GM13977 (cell line): ENCODE results near the gene LEMD2.

Source experiments
- DNase-seq: peaks from one replicate; pipeline ENCODE4 v3.0.0; 2012; ENCODE audit warnings: low spot score
- in situ Hi-C: fragments of 300-500 bp; cut with MboI; formaldehyde crosslinking; loops from one replicate; pipeline ENCODE4 v1.12.0; 2022; ENCODE audit warnings: low sequenced_read_pairs, low pct_unique_long_range_greater_than_20kb, mixed read lengths, inconsistent platforms; ENCODE audit not compliant: unreplicated experiment
- TF ChIP-seq, protein P1 (sequence below): IDR thresholded peaks from 2 replicates; pipeline ENCODE4 v1.5.1; 2012; ENCODE audit warnings: mild to moderate bottlenecking, control low read depth; ENCODE audit not compliant: insufficient read depth; ENCODE audit errors: extremely low read depth, missing control alignments

LEMD2 gene

DNA sequence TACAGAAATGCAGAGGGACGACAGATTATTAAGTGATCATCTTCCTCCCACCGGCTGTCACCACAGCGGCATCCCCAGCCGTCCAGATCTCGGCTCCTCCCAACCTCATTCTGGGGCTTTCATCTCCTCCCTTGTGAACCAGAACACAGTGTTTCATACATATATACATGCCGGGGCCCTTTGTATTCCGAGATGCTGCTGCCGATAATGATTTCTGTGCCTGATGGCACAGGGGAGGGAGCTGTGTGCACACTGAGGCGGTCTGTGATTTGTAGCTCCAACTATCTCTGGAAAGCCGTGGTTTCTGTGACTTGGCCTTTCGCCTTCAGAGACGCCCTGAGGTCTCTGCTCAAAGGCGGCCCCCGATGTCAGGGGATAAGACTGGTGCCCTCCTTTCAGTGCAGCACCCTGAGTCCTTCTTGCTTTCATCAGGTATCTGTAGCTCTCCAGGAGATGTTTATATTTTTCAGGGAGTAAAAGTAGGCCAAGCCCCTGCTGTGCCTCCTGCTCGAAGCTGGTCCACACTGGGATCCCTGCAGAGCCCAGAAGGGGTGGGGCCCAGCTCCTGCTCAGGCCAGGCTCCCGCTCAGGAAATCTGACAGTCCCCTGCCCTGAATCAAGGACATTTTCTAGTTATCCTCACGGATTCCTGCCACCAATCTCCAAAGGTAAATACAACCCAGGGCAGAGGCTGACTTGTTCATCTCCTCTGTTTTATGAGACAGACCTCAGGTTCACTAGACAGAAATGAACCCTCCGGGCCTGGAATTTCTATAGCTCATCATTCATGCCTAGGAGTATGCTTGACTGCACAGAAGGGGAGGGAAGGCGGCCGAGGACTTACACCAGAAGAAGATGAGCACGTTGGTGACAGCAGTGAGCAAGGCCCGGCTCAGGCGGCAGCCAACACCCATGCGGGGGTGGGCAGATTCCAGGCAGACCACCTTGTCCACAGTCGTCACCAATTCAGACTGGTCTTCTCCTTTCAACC is 11.2 kb downstream of the LEMD2 start:
- TF ChIP-seq, protein P1, sequence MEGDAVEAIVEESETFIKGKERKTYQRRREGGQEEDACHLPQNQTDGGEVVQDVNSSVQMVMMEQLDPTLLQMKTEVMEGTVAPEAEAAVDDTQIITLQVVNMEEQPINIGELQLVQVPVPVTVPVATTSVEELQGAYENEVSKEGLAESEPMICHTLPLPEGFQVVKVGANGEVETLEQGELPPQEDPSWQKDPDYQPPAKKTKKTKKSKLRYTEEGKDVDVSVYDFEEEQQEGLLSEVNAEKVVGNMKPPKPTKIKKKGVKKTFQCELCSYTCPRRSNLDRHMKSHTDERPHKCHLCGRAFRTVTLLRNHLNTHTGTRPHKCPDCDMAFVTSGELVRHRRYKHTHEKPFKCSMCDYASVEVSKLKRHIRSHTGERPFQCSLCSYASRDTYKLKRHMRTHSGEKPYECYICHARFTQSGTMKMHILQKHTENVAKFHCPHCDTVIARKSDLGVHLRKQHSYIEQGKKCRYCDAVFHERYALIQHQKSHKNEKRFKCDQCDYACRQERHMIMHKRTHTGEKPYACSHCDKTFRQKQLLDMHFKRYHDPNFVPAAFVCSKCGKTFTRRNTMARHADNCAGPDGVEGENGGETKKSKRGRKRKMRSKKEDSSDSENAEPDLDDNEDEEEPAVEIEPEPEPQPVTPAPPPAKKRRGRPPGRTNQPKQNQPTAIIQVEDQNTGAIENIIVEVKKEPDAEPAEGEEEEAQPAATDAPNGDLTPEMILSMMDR: no peak
- no peak for DNase-seq
- in situ Hi-C loops: loop anchor here (25.0 kb wide), 1 partner anchor 260 kb away; no protein-coding TSS in a partner anchor

DNA sequence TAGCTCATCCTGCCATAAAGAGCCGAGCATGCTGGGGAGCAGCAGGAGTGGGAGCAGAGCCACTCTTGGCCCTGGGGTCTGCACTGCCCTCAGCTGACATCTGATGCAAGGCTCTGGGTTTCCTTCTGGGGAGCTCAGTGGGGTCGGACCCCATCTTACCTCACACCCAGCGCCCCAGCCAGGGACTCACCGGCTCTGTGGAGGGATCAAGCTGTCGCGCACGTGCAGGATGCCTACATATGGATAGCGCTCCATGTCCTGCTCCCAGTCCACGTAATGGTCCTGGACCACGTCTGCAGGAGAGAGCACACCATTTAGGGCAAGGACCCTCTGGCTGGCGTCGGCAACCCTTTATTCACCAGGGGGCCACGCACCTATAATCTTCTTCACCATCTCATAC is 12.2 kb downstream of the LEMD2 start:
- TF ChIP-seq, protein P1: no peak
- DNase-seq: no peak
- in situ Hi-C loops: loop anchor here (25.0 kb wide), 1 partner anchor 261 kb away; no protein-coding TSS in a partner anchor

DNA sequence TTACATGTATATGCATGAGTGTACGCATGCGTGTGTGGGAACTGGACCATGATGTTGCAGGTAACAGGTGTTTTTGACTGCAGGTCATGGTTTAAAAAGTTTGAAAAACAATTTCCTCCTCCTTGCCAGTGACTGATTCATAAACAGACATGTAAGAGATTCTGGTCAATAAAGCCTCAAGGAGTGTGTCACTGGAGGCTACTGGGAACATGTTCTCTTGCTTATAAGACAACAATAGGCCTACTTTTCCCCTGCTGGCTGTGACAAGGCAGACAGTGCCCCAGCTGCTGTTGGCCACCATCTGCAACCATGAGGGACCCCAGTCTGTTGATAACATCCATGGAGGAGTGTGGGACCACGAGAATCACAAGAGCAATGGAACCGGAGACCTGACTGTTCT is 12.7 kb downstream of the LEMD2 start:
- in situ Hi-C loops: loop anchor here (25.0 kb wide), 1 partner anchor 261 kb away; no protein-coding TSS in a partner anchor
- no peak for DNase-seq
- TF ChIP-seq, protein P1: no peak

DNA sequence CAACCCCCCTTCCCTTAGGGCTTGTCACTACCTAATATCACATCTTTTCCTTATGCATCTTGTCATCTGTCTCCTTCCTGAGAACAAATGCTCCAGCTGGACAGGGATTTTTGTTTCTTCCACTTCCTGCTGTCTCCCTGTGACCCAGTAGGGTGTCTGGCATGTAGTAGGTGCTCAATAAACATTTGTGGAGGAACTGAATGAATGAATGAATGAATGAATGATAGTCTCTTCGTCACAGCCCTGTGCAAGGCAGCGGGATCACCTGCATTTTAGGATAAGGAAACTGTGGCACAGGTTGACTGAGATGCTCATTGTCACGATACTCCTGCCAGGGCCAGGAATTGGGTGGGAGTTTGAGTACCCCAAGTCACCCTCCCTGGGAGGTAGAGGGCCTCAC is 14.2 kb downstream of the LEMD2 start:
- TF ChIP-seq, protein P1: no peak
- in situ Hi-C loops: loop anchor here (25.0 kb wide), 1 partner anchor 263 kb away; no protein-coding TSS in a partner anchor
- no peak for DNase-seq

DNA sequence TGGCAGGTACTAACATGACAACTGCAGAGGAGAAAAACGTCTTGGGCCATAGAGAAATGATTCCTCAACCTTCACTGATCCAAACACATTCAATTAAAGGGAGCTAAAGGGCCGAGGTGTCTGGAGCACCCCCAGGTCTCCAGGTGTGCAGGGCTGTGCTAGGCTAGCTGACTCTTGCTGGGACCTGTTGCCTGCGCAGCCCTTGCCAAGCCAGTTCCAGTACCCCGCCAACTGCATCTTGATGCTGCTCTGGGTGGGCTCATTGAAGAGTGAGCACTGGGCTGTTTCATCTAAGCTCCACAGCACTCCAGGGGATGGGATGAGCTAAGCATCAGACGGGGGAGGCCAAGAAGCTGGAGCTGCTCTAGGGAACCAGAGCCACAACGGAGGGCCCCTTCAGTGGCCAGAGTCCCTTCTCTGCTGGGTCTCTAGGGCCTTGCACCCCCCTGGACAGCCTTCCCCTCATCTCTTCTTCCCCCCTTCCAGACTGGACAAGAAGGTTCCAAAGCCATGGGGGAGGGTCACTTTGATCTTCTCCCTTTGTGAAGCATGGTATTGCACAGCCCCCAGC is 15.9 kb downstream of the LEMD2 start:
- DNase-seq: no peak
- in situ Hi-C loops: no loop called here
- TF ChIP-seq, protein P1: no peak

DNA sequence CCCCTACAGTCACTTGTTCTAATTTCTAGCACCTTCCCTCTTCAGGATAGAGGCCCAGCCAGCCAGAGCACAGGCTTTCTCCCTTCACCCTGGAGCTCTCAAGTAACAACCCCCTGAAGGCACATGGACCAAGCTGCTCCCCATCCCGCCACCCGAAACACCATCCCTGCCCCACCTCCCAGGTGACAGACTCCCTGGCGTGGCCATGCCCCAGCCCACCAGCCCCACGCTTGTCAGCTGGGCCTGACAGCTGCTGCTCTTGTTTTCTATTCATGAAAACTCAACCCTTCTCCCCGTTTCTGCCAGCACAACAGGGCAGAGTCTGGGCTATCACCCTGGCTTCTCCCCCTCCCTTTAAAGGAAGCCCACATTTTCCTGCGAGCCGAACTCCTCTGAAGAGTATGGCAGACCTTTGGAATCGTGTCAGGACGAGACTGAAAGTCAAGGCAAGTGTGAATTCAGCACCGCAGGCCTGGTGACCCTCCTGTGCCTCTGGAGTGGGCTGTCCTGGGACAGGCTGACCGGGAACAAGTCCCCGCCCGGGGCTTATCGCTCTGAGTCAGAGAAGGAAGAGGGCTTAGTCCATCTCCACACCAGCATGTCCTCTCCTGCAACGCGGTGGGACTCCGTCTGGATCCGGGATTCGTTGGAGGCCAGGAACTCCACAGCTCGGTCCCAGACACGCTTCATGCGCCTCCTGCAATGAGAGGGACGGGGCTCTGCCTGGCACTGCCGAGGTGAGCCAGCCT is 16.7 kb downstream of the LEMD2 start:
- TF ChIP-seq, protein P1: no peak
- DNase-seq: no peak
- in situ Hi-C loops: no loop called here
